ENCODE measurements around the gene HLA-B.

GRCh38 chr6:31405996-31406395 lies 49.0 kb upstream of the HLA-B start:
- no peak for TF ChIP-seq CTCF (IDR thresholded peaks at IDR 0.05)
- TF ChIP-seq POLR2A (IDR thresholded peaks at IDR 0.05): no peak
